Smooth muscle cell (in vitro differentiated cells): ENCODE data around the gene RNF157. TPM values are rescaled to one million over a fixed set of nuclear protein-coding genes. Genes with fewer than 3 reads are reported as not detected.
A peak's percentile ranks its signal among the peaks of the same experiment; 100 is the strongest.

Source experiments
- DNase-seq: peaks from one replicate; lab custom pipeline; 2025; ENCODE audit not compliant: unreplicated experiment; lab: John Stamatoyannopoulos, UW
- H2AFZ ChIP-seq: fragments of 200-600 bp; sonication (generic); 2 replicates; pipeline ENCODE4 v1.6.0; 2016; ENCODE audit warnings: antibody characterized with exemption, low read depth, mild to moderate bottlenecking
- H3F3A ChIP-seq: fragments of 200-600 bp; sonication (generic); 2 replicates; pipeline ENCODE4 v1.6.0; 2017; ENCODE audit warnings: antibody characterized with exemption, low read depth
- H3K27ac ChIP-seq: fragments of 200-600 bp; sonication (generic); 2 replicates; pipeline ENCODE4 v1.5.1; 2016; ENCODE audit warnings: low read depth, mild to moderate bottlenecking
- H3K27me3 ChIP-seq: fragments of 200-600 bp; sonication (generic); 2 replicates; pipeline ENCODE4 v1.6.1; 2016; ENCODE audit warnings: low read depth, mild to moderate bottlenecking
- H3K36me3 ChIP-seq: fragments of 200-600 bp; sonication (generic); 2 replicates; pipeline ENCODE4 v1.5.1; 2016; ENCODE audit warnings: low read depth
- H3K4me1 ChIP-seq: fragments of 200-600 bp; sonication (generic); 2 replicates; pipeline ENCODE4 v1.5.1; 2016; ENCODE audit warnings: low read depth
- H3K4me2 ChIP-seq: fragments of 200-600 bp; sonication (generic); 2 replicates; pipeline ENCODE4 v1.6.0; 2016; ENCODE audit warnings: mild to moderate bottlenecking
- H3K4me3 ChIP-seq: fragments of 200-600 bp; sonication (generic); 2 replicates; pipeline ENCODE4 v1.5.1; 2016; ENCODE audit warnings: mild to moderate bottlenecking
- H3K79me2 ChIP-seq: fragments of 200-600 bp; sonication (generic); 2 replicates; pipeline ENCODE4 v1.6.0; 2016; ENCODE audit warnings: low read depth, mild to moderate bottlenecking
- H3K9ac ChIP-seq: fragments of 200-600 bp; sonication (generic); 2 replicates; pipeline ENCODE4 v1.6.0; 2016; ENCODE audit warnings: low read depth
- H3K9me3 ChIP-seq: fragments of 200-600 bp; sonication (generic); replicated peaks from 2 replicates; pipeline ENCODE4 v1.5.1; 2016; ENCODE audit warnings: low read depth
- H4K20me1 ChIP-seq: fragments of 200-600 bp; sonication (generic); 2 replicates; pipeline ENCODE4 v1.6.0; 2016; ENCODE audit warnings: low read depth
- WGBS: methylation state at CpG from one replicate; pipeline ENCODE4 v1.1.7; 2016; ENCODE audit warnings: low lambda C conversion rate; 5-methylcytosine and 5-hydroxymethylcytosine counted together
- polyA plus RNA-seq: library from polyadenylated mRNA; unstranded; fragments of >200 nt; fragmentation: Nextera tagmentation; extraction: Ambion mirVana; gene quantifications from 2 replicates; pipeline ENCODE4 v1.2.1, GENCODE V29; 2016
- total RNA-seq: library from RNA; depleted of rRNA; stranded (reverse); fragments of >200 nt; gene quantifications from 2 replicates; pipeline ENCODE4 v1.2.3, GENCODE V29; 2014
- TF ChIP-seq, protein P1 (sequence below): fragments of 200-600 bp; sonication (generic); IDR thresholded peaks from 2 replicates; pipeline ENCODE4 v1.5.1; 2017; ENCODE audit warnings: borderline replicate concordance, mild to moderate bottlenecking, antibody characterized with exemption; ENCODE audit not compliant: insufficient read depth, poor library complexity, severe bottlenecking

RNF157 gene
- total and polyA plus RNA-seq, 2 experiments from 2014 or later, result 0.09 to 0.63 TPM

DNA sequence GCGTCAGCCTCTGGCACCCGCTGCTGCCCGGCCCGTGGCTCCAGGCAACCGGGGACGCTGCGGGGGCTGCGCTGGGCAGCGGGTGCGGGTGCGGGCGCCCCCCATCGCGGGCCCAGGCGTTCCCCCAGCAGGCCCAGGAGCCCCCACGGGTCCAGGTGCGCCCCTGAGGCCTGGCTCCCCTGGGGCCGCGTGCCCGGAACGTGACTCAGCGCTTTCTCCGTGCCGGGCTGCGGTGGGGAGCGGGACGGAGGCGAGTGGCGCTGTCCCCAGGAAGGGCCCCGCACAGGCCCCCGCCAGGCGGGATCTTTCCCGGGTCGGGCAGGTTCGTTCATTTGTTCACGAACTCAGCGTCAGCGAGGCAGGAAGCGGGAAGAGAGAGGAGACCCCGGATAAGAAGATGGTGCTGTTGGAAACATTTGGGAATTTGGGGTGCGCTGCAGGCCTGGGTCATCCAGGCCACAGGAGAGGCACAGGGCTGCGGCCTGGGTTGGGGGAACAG lies 118.3 kb downstream of the RNF157 start:
- peaks cover 1% of the 10 kb centered on the region for H3K27me3 ChIP-seq
- DNase-seq, result no peak
- no peaks in the 10 kb centered on the region for H3K79me2 ChIP-seq
- peak overlapping the region; percentile 75 for H3K4me2 ChIP-seq
- H3K9me3 ChIP-seq, result no peaks in the 10 kb centered on the region
- TF ChIP-seq, protein P1, sequence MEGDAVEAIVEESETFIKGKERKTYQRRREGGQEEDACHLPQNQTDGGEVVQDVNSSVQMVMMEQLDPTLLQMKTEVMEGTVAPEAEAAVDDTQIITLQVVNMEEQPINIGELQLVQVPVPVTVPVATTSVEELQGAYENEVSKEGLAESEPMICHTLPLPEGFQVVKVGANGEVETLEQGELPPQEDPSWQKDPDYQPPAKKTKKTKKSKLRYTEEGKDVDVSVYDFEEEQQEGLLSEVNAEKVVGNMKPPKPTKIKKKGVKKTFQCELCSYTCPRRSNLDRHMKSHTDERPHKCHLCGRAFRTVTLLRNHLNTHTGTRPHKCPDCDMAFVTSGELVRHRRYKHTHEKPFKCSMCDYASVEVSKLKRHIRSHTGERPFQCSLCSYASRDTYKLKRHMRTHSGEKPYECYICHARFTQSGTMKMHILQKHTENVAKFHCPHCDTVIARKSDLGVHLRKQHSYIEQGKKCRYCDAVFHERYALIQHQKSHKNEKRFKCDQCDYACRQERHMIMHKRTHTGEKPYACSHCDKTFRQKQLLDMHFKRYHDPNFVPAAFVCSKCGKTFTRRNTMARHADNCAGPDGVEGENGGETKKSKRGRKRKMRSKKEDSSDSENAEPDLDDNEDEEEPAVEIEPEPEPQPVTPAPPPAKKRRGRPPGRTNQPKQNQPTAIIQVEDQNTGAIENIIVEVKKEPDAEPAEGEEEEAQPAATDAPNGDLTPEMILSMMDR, result no peak
- H3K27ac ChIP-seq, result no peak overlapping the region
- H3K9ac ChIP-seq, result no peak overlapping the region
- WGBS, result 54% methylated on average over 37 of the region's 42 CpGs
- H2AFZ ChIP-seq, result peak overlapping the region; percentile 58
- H3F3A ChIP-seq, result no peaks in the 10 kb centered on the region
- H3K36me3 ChIP-seq, result no peaks in the 10 kb centered on the region
- H3K4me1 ChIP-seq, result no peaks in the 10 kb centered on the region
- peak overlapping the region; percentile 18 for H3K4me3 ChIP-seq
- H4K20me1 ChIP-seq, result no peaks in the 10 kb centered on the region

DNA sequence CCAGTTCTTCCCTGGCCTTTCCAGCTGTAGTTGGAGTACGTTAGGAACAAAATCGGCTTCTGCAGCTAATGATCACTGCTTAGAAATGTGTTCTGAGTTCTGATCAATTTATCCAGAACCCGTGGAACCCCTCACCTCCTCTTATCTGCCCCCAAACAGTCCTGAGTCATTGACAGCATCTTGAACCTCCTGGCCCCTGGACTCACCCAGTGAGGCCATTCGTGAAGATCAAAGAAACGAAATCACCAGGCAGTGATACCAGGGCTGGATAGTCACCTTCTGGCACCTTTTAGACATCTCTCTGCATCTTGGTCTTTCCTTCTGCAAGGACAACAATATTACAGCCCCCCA lies 119.7 kb downstream of the RNF157 start:
- no peak overlapping the region for H3K4me3 ChIP-seq
- no peaks in the 10 kb centered on the region for H4K20me1 ChIP-seq
- no peaks in the 10 kb centered on the region for H3K79me2 ChIP-seq
- H3K9ac ChIP-seq, result no peak overlapping the region
- H3K27ac ChIP-seq, result no peak overlapping the region
- DNase-seq, result no peak
- no peaks in the 10 kb centered on the region for H3F3A ChIP-seq
- no peaks in the 10 kb centered on the region for H3K4me1 ChIP-seq
- no peak overlapping the region for H2AFZ ChIP-seq
- no peaks in the 10 kb centered on the region for H3K36me3 ChIP-seq
- H3K9me3 ChIP-seq, result no peaks in the 10 kb centered on the region
- H3K27me3 ChIP-seq, result no peaks in the 10 kb centered on the region
- no peak overlapping the region for H3K4me2 ChIP-seq
- WGBS, result 85% methylated on average over 5 of the region's 5 CpGs
- TF ChIP-seq, protein P1, result no peak

GRCh38 chr17:76119409-76120371 lies 120.6 kb downstream of the RNF157 start:
- Histone ChIP-seq H3K4me3 (no peak overlapping the region), H3K27ac (no peak overlapping the region), H3K4me2 (no peak overlapping the region), H3K9me3 (no peaks in the 10 kb centered on the region), H3K36me3 (no peaks in the 10 kb centered on the region), H3K9ac (no peak overlapping the region), H3K4me1 (no peaks in the 10 kb centered on the region), H3K27me3 (no peaks in the 10 kb centered on the region), H3F3A (no peaks in the 10 kb centered on the region), H4K20me1 (no peaks in the 10 kb centered on the region), H3K79me2 (no peaks in the 10 kb centered on the region), H2AFZ (no peak overlapping the region)
- 86% methylated on average over 19 of the region's 19 CpGs for WGBS
- TF ChIP-seq, protein P1, result no peak
- DNase-seq, result no peak
